GM19455 (cell line): ENCODE data around the gene SMIM35.
A peak's percentile ranks its signal among the peaks of the same experiment; 100 is the strongest.

Experiments used
- ATAC-seq: cut with Tn5 transposase; IDR thresholded peaks from one replicate; pipeline ENCODE4 v1.9.1; 2021; ENCODE audit not compliant: unreplicated experiment

The SMIM35 gene

DNA sequence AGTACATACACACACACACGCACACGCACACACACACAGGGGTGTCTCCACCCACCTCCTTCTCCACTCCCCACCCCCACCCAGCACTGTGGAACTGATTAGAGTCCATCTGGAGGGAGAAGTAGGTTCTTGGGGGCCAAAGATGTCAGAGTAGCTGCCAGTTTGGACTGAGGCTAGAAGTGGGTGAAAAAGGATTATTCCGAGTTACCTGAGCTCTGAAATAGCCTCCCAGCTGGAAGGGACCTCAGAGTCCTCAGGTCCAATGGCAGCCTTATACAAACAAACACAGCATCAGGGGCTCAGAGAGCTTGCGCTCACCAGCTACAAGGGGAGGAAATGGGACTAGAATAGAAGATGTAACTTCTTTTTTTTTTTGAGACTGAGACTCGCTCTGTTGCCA, 79.7 kb downstream of the SMIM35 start:
- ATAC-seq: no peak

DNA sequence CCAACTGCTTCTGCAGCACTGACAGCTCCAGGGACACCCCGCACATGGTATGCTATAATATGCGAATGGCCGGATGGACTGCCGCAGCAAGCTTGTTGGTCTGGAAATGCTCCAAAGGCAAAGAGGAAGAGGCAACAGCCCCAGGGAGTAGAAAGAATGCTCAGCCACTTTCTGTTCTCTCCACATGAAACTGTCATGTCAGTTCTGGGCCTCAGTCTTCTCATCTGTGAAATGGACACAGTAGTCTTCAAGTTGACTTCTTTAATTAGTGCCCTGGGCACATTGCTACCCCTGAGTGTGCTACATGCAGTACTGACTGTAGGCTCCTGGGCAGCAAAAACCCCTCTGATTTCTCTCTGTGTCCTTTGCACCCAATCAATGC, 80.6 kb downstream of the SMIM35 start:
- ATAC-seq: no peak

DNA sequence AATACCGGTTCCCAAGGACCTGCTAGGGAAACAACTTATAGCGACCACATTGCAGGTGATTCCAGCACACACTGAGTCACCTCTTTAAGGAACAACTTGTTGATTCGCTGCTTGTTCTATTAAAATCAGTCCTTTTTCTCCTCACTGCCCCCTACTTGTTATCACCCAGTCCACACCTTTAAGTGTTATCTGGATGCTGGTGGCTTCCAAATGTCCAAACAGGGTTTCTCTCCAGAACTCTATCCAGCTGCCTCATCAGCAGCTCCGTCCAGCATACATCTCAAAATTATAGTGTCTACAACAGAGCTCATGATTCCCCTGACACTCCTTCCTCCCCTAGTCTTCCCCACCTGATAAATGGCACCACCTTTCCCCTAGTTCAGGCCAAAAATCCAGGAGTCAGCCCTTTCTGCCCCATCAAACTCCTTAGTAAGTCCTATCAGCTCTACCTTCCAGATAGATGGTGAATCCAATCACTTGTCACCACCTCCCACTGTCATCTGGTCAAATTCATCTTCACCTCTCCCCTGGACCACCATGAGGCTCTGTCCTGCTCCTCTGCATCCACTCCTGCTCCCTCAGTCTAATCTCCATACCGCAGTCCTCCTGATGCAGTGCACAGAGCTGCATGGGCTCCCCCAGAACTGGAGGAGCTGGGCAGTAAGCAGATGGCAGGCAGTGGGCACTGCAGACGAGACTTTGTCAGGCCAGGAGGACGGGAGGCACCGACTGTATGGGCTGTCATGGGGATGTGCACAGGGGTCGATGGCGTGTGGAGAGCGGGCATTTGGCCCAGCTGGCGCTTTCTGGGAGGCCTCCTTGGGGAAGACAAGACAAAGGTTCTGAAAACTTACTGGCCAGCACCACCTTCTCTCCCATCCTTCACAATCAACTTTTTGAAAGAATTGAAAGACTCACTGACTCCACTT, 81.3 kb downstream of the SMIM35 start:
- no peak for ATAC-seq

DNA sequence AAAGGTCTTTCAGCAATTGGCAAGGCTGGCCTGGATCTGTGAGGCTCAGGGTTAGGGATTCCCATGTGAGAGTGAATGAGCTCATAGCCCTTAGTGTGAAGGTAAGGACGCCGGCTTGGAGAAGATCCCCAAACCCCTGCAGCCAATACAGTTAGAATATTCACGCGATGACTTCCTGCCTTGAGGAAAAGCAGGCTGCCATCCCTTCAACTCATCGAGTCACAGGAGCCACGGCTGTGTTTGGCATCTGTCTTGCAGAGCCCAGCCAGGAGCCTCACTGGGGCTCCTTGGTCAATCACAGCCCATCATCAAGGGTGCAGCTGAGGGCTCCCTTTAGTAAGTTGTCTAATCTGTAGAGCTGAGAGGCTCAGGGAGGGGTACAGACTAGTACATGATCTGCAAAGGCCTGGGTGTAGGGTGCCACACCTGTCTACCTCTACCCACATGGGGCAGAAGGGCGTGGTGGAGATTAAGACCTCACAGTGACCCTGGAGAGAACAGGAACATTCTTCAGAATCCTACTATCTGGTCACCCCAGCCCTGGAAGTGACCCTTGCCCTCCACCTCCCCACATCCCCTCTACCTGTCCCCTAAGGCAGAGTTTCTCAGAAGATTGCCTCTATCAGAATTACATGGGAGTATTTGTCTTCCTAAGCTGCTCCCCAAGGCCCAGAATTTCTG, 82.1 kb downstream of the SMIM35 start:
- no peak for ATAC-seq

DNA sequence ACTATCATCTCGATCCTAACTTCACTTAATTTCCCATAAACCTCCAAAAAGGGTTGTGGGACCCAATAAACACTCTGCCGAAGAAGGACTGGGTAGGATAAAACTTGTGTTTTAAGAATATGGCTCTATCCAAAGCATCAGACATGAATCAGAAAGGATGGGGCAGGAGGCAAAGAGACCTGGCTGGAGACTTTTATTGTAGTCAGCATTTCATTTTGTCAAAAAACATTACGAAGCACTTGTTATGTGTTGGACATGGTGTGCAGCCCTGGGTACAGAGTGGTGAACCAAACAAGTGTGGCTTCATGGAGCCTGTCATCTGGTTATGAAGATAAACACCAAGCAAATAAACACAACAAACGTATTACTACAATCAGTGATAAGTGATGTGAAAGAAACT, 83.3 kb downstream of the SMIM35 start:
- no peak for ATAC-seq

DNA sequence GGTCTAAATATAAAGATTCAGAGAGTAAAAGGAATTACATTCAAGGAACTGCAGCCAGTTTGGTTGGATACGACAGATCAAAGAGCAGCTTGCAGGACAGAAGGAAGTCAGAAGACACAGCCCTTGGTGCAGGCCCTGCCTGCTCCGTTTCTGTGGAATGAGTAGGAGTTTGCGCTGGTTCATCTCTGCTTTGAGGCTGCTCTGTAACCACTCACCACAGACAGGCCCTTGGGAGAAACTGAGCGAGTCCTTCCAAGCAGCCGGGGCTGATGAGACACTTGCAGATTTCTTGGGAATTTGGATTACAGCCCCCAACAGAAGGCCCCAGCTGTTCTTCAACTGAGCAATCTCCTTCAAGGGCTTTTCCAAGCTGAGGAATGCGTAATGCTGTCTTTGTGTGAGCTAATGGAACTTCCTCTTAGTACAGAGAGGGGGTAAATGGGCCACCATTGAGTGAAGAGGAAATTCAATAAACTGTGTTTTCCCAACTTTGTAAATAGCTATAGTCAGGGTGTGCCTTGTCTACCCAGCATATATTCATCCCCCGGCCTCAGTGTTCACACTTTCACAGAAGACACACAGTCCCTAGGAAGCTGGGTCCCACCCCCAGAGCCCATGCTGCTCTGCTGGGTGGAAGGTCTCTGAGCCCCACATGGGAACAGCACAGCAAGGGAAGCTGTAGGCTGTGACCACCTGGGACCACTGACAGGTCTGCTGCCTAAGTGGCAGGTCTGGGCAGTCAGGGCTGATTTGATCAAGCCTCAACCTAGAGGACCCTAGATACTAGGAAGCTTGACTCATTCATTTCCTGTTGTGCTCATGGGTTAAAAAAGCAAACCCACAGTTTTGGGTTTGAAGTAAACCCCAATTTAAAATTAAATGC, 84.0 kb downstream of the SMIM35 start:
- no peak for ATAC-seq

DNA sequence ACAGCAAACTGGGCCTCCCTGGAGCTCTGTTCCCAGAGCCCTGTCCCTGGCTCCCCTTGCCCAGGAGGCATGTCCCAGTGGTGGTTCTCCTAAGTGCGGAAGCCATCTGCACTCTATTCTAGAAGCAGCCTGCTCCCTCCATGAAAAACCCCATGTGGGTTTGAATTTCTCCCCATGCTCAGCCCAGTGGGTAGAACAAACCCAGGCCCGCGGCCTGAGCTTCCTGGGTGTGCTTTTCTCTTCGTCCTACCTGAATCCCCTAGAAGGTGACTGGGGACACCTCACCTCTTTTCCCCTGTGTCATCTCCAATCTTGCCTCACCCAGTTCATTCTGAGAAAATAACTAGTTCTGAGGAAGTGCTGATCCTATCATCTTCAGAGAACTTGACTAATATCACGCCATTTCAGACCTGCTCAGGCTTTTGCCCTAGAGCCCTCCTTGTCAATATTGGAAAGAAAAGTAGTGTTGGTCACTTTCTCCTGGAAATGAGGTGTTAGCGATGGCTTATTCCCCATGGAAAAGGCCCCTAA, 84.7 kb downstream of the SMIM35 start:
- no peak for ATAC-seq

DNA sequence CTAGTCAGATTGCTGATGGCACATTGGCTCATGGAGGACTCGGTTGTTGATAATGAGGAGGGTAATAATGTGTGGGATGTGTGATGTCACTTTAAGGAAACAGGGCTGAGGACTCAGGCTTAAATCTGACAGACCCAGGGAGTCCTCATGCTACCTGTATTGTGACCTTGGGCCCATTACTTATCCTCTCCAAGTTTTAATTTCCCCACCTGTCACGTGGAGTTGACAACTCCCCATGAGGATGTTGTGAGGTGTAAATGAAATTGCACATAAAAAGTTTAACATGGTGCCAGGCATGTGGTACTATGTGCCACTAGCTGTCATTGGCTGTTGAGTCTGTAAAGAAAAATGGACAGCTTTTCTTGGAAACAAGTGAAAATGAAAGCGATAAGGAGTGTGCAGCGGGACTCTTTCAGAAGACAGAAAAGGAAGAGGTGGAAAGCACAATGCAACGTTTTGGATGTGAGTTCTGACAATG, 85.2 kb downstream of the SMIM35 start:
- ATAC-seq: no peak

DNA sequence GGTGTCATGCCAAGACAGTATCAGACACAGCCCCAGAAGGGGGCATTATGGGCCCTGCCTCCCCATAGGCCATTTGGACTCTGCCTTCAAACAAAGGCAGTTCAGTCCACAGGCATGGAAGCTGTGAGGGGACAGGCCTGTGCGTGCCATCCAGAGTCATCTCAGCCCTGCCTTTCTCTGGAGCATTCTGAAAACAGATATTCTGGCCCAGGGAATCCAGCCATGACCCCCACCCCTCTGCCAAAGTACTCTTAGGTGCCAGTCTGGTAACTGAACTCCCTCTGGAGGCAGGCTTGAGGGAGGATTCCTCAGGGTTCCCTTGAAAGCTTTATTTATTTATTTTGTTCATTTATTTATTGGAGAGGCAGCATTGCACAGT, 85.9 kb downstream of the SMIM35 start:
- ATAC-seq: no peak

DNA sequence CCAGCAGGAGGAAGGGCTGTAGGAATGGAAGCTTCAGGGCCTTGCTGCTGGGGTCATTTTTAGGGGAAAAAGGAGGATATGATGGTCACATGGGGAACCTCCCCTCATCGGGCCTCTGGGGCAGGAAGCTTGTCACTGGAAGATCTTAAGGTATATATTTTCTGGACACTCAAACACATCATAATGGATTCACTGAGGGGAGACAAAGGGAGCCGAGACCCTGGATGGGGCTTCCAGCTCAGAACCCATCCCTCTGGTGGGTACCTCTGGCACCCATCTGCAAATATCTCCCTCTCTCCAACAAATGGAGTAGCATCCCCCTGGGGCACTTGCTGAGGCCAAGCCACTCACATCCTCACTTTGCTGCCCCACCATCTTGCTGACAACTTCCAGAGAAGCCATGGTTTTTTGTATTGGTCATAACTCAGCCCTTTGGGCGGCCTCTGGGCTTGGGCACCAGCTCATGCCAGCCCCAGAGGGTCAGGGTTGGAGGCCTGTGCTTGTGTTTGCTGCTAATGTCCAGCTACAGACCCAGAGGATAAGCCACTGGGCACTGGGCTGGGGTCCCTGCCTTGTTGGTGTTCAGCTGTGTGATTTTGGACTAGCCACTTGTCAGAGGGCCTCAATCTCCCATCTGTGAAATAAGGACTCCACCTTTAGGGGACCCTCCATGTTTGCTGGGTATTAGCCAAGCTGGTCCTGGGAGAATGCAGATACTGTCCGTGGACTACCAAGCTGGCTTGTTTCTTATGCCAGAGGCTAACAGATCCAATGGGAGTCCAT, 86.5 kb downstream of the SMIM35 start:
- ATAC-seq: no peak

DNA sequence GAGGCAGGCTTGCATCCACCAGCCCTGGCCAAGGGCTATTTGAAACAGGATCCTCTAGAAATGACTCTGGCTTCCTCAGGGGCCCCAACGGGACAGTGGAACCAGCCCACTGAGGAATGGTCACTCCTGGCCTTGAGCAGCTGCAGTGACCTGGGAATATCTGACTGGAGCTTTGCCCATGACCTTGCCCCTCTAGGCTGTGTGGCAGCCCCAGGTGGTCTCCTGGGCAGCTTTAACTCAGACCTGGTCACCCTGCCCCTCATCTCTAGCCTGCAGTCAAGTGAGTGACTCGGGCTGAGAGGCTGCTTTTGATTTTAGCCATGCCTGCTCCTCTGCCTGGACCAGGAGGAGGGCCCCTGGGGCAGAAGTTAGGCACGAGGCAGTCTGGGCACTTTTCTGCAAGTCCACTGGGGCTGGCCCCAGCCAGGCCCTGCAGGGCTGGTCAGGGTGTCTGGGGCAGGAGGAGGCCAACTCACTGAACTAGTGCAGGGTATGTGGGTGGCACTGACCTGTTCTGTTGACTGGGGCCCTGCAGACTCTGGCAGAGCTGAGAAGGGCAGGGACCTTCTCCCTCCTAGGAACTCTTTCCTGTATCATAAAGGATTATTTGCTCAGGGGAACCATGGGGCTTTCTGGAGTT, 87.3 kb downstream of the SMIM35 start:
- ATAC-seq: no peak

DNA sequence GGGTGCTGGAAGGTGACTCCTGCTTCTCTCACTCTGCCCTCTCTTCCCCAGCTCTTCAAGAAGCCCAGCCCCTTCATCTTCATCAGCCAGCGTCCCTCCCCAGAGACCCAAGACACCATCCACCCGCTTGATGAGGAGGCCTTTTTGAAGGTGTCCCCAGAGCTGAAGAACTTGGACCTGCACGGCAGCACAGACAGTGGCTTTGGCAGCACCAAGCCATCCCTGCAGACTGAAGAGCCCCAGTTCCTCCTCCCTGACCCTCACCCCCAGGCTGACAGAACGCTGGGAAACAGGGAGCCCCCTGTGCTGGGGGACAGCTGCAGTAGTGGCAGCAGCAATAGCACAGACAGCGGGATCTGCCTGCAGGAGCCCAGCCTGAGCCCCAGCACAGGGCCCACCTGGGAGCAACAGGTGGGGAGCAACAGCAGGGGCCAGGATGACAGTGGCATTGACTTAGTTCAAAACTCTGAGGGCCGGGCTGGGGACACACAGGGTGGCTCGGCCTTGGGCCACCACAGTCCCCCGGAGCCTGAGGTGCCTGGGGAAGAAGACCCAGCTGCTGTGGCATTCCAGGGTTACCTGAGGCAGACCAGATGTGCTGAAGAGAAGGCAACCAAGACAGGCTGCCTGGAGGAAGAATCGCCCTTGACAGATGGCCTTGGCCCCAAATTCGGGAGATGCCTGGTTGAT, 88.0 kb downstream of the SMIM35 start:
- peak; percentile 2 for ATAC-seq

DNA sequence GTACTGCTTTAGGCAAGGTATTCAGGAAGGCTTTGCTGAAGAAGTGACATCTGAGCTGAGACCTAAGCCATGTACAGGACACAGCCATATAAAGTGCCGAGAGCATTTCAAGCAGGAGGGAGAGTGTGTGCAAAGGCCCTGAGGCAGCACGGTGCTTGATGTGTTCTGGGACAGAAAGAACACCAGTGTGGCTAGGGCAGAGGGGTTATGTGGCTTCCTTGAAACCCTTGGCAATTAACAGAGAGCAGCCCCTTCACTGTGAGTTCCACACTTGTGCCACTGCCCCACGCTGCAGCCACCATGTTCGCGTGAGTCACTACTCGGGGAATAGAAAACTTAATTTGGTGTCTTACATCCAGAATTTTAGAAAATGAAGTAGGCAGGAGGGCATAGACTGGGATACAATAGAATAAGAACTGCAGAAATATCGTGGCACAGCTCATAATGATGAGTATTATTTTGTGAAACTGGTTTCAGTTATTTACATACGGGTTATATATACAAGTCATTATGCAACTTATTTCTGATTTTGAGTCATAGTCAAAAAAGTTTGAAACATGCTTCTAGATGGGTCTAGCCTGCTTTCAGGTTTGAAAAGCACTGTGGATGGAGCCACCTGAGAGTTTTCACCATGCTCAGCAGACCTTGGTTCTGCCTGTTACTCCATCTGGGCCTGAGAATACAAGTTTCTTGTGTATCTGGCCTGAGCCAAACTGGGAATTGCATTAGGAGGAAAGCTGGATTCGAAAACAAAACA, 88.8 kb downstream of the SMIM35 start:
- peak; percentile 75 for ATAC-seq

DNA sequence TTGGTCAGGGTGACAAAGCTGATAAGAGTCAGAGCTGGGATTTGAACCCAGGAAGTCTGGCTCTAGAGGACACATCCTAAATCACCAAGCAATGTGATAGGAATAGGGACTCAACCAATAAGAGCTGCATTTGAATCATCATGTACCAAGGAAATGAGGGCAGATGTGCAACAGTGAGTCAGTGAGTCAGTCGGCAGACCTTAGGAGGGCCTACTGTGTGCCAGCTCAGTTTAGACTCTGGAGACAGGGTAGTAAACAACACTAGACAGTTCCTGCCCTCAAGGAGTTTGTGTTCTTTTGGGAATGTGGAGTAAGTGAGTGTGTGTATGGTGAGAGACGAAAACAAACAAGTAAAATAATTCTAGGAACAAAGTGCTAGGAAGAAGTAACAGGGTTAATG, 89.4 kb downstream of the SMIM35 start:
- no peak for ATAC-seq

DNA sequence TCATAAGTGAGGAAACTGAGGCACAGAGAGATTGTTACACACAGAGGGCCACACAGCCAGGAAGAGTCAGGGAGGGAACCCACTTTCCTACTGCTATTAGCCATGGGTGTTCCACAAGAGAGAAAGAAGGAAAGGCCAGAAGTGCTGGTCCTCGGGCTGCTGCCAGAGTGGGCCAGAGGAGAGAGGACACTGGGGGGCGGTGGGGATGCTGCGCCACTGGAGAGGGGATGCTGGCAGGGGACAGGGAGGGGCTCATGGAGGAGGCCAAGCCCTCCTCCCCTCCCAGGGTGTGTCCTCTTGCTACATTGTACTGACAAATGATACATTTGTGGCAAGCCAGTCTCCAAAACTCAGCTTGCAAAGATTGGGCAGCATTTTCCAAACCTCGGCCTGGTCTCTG, 90.7 kb downstream of the SMIM35 start:
- ATAC-seq: no peak

DNA sequence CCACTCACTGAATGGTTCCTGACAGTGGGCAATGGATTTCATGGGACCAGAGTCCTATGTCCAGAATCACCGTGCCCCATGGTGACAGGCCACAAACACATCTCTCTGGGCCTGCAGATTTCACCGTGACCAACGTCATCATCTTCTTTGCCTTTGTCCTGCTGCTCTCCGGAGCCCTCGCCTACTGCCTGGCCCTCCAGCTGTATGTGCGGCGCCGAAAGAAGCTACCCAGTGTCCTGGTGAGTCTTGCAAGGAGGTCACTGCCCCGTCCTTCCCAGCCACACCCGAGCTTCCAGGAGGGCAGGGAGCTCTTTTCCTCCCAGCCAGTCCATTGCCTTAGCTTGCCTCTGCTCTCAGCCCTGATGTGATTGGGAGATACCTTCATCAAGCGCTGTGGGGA, 91.3 kb downstream of the SMIM35 start:
- no peak for ATAC-seq

DNA sequence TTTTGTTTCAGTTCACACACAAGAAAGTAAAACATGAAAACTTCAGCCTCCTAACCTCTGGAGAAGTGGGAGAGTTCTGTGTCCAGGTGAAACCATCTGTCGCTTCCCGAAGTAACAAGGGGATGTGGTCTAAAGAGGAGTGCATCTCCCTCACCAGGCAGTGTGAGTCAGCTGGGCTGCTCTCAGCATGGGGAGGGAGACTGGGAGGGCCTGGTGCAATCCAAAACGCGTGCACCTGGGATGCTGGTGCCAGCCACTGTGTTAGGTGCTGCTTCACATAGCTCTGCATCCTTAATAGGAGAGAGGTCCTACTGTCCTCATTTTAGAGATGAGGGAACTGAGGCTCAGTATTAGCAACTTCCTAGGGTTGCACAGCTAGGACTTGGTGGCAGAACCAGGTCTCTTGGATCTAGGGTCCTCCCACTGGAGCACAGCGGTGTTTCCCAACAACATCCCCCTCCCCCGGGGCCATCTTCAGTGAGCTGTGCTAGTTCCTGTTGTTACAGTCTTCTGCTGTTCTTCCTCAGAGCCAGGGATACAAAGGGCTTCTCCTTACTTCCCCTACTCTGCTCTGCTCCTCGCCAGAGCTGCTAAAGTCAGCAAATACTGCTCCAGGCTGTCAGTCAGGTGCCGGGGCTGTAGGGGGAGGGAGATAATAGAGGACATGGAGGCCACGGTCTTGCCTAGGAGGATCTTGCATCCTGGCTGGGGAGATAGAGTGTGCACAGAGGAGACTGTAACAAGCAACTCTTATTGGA, 92.6 kb downstream of the SMIM35 start:
- ATAC-seq: no peak

DNA sequence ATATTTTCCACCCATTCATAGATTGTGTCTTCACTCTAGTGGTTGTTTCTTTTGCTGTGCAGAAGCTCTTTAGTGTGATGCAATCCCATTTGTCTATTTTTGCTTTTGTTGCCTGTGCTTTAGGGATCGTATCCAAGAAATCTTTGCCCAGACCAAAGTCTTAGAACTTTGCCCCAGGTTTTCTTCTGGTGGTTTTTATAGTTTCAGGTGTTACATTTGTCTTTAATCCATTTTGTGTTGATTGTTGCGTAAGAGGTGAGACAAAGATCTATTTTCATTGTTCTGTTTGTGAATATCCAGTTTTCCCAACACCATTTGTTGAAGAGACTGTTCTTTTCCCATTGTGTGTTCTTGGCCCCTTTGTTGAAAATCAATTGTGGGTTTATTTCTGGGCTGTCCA, 94.1 kb downstream of the SMIM35 start:
- no peak for ATAC-seq
